GM18505 (cell line): ENCODE data around the gene MXI1.

Experiments used
- ATAC-seq: cut with Tn5 transposase; IDR thresholded peaks from one replicate; pipeline ENCODE4 v1.9.1; 2021; ENCODE audit not compliant: unreplicated experiment
- POLR2A ChIP-seq: IDR thresholded peaks from 4 replicates; pipeline ENCODE4 v1.6.1; 2011; ENCODE audit warnings: borderline replicate concordance; ENCODE audit not compliant: insufficient read depth, insufficient read length; ENCODE audit errors: extremely low read depth

MXI1 gene

GRCh38 chr10:110207011-110207804 is at the start of gene MXI1:
Gene MXI1, plus strand, starts transcription at chr10:110207605. Its CDS starts 204 bp downstream, at chr10:110207809.
- peak; percentile 51 for ATAC-seq
- peak; percentile 34 for TF ChIP-seq POLR2A

- TF ChIP-seq POLR2A = no peak
- ATAC-seq = no peak
Measured at GRCh38 chr10:110158051-110159005, 49.1 kb upstream of the MXI1 start.

GRCh38 chr10:110160081-110160480 is 47.3 kb upstream of the MXI1 start:
- TF ChIP-seq POLR2A = no peak
- no peak for ATAC-seq

- TF ChIP-seq POLR2A = no peak
- no peak for ATAC-seq
Measured at GRCh38 chr10:110160522-110160921, 46.9 kb upstream of the MXI1 start.

GRCh38 chr10:110162741-110163145 is 44.7 kb upstream of the MXI1 start:
- no peak for TF ChIP-seq POLR2A
- no peak for ATAC-seq

GRCh38 chr10:110163192-110163773 is 44.1 kb upstream of the MXI1 start:
- ATAC-seq = no peak
- TF ChIP-seq POLR2A = no peak

- no peak for ATAC-seq
- no peak for TF ChIP-seq POLR2A
Measured at GRCh38 chr10:110163841-110164240, 43.6 kb upstream of the MXI1 start.

GRCh38 chr10:110165239-110165638 is 42.2 kb upstream of the MXI1 start:
- no peak for TF ChIP-seq POLR2A
- no peak for ATAC-seq

- no peak for TF ChIP-seq POLR2A
- no peak for ATAC-seq
Measured at GRCh38 chr10:110167149-110167548, 40.3 kb upstream of the MXI1 start.

GRCh38 chr10:110168601-110169481 is 38.6 kb upstream of the MXI1 start:
- ATAC-seq = no peak
- no peak for TF ChIP-seq POLR2A

- no peak for ATAC-seq
- TF ChIP-seq POLR2A = no peak
Measured at GRCh38 chr10:110169586-110169985, 37.8 kb upstream of the MXI1 start.

GRCh38 chr10:110170142-110170971 is 37.0 kb upstream of the MXI1 start:
- ATAC-seq = no peak
- TF ChIP-seq POLR2A = no peak
